ENCODE results near the gene MYCBPAP.

Gene MYCBPAP

DNA sequence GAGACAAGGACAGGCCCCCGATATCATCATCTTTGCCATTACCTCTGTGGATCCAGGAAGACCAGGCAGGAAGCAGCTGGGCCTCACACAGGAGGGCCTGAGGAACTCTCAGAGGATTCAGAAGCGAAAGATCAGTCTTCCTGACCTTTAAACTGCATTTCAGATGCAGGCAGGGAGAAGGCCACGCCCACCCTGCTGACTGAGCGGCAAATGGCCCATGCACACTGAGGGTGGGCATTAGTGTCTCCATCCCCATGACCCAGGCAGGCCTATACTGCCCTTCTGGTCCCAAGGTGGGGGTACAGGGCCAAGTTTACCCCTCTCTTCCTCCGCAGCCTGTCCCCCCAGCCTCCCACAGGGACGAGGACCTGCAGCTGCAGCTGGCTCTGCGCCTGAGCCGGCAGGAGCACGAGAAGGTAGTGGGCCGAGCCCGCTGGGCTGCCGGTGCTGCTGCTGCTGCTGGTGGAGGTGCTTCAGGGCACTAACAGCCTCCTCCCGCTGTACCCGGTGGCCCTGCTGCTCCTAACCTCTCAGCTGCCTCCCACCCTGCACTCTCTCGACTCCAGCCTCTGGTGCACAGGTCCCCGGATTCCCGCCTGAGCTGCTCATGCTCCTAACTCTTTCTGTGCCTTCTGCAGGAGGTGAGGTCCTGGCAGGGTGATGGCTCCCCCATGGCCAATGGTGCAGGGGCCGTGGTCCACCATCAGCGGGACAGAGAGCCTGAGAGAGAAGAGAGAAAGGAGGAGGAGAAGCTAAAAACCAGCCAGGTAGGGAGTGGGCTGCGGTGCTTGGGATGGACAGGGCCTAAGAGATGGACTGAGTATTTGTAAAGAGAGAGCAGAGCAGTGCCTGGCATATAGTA lies 30.5 kb downstream of the MYCBPAP start:
- no peaks in the 10 kb centered on the region for H3K9me3 ChIP-seq (ENCODE audit: control insufficient read depth, insufficient read depth, low read length)
- no peak overlapping the region for H3K9ac ChIP-seq (ENCODE audit: low read depth, low read length)
- no peaks in the 10 kb centered on the region for H3K36me3 ChIP-seq (ENCODE audit: insufficient read depth, low read length)
- H3K4me1 ChIP-seq (ENCODE audit: insufficient read depth, low read length) = peaks cover 37% of the 10 kb centered on the region

DNA sequence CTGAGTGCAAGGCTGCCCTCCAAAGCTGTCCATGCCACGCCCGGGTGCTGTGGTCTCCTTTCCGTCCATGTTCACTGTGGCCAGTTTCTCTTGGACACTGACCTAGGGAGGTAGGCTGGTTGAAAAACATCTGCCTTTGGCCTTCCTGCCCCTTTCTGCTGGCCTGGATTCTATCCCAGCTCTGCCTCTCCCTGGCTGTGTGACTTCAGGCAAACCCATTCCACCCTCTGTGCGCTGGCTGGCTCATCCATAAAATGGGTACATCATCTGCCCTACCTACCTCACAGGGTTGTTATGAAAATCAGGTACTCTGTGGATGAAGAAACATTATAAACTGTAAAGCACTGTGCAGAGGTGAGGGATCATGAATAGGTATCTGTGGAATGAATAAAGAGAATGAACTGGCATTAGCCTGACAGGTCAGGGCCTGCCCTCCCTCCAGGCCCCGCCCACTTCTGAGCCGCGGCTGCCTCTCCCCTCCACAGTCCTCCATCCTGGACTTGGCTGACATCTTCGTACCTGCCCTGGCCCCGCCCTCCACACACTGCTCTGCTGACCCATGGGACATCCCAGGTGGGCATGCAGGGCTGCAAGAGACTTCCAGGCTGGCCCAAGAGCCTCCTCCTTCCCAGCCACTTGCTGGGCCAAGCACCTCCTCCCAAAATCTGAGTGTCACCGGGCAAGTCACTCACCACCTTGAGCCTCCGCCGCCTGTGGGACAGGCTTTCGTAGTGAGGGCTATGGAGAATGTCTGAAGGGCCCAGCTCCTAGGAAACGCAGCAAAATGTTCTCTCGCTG lies 31.7 kb downstream of the MYCBPAP start:
- Histone ChIP-seq H3K36me3 (ENCODE audit: insufficient read depth, low read length) (no peaks in the 10 kb centered on the region), H3K9me3 (ENCODE audit: control insufficient read depth, insufficient read depth, low read length) (no peaks in the 10 kb centered on the region), H3K9ac (ENCODE audit: low read depth, low read length) (no peak overlapping the region), H3K4me1 (ENCODE audit: insufficient read depth, low read length) (peaks cover 30% of the 10 kb centered on the region)

DNA sequence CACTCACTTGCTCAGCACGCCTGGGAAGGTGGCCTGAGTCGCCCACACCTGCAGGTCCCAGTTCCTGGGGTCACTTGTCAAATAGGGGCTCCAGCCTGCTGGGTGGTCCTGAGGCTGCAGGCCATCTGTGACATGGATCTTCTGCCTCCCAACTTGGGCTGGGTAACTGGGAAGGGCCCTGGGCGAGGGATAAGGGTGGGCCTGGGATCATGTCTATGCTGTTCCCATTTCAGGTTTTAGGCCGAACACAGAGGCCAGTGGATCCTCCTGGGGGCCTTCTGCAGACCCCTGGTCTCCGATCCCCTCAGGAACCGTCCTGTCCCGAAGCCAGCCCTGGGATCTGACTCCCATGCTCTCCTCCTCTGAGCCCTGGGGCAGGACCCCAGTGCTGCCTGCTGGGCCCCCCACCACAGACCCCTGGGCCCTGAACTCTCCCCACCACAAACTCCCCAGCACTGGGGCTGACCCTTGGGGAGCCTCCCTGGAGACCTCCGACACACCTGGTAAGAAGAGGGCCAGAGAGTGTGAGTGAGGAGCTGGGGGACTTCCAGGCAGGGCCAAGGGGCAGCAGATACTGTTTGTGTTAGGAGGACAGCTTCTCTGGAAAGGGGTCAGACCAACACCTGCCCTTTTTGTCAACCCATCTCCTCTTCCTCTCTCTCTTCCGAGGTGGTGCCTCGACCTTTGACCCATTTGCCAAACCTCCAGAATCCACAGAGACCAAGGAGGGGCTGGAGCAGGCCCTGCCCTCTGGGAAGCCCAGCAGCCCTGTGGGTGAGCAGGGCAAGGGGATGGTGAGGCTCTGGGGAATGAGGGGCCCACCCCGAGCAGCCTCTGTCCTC lies 32.5 kb downstream of the MYCBPAP start:
- Histone ChIP-seq H3K36me3 (ENCODE audit: insufficient read depth, low read length) (no peaks in the 10 kb centered on the region), H3K9me3 (ENCODE audit: control insufficient read depth, insufficient read depth, low read length) (no peaks in the 10 kb centered on the region), H3K4me1 (ENCODE audit: insufficient read depth, low read length) (peaks cover 30% of the 10 kb centered on the region), H3K9ac (ENCODE audit: low read depth, low read length) (peak overlapping the region; percentile 78; the same call in 1 of the 2 replicates)

DNA sequence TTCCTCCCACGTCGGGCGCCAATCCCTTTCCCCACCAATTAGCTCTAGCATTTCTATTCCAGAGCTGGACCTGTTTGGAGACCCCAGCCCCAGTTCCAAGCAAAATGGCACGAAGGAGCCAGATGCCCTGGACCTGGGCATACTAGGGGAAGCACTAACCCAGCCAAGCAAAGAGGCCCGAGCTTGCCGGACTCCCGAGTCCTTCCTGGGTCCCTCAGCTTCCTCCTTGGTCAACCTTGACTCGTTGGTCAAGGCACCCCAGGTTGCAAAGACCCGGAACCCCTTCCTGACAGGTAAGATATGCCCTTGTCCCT lies 33.1 kb downstream of the MYCBPAP start:
- H3K36me3 ChIP-seq (ENCODE audit: insufficient read depth, low read length) = no peaks in the 10 kb centered on the region
- H3K4me1 ChIP-seq (ENCODE audit: insufficient read depth, low read length) = peaks cover 30% of the 10 kb centered on the region
- peak overlapping the region; percentile 78 for H3K9ac ChIP-seq (ENCODE audit: low read depth, low read length)
- no peaks in the 10 kb centered on the region for H3K9me3 ChIP-seq (ENCODE audit: control insufficient read depth, insufficient read depth, low read length)

DNA sequence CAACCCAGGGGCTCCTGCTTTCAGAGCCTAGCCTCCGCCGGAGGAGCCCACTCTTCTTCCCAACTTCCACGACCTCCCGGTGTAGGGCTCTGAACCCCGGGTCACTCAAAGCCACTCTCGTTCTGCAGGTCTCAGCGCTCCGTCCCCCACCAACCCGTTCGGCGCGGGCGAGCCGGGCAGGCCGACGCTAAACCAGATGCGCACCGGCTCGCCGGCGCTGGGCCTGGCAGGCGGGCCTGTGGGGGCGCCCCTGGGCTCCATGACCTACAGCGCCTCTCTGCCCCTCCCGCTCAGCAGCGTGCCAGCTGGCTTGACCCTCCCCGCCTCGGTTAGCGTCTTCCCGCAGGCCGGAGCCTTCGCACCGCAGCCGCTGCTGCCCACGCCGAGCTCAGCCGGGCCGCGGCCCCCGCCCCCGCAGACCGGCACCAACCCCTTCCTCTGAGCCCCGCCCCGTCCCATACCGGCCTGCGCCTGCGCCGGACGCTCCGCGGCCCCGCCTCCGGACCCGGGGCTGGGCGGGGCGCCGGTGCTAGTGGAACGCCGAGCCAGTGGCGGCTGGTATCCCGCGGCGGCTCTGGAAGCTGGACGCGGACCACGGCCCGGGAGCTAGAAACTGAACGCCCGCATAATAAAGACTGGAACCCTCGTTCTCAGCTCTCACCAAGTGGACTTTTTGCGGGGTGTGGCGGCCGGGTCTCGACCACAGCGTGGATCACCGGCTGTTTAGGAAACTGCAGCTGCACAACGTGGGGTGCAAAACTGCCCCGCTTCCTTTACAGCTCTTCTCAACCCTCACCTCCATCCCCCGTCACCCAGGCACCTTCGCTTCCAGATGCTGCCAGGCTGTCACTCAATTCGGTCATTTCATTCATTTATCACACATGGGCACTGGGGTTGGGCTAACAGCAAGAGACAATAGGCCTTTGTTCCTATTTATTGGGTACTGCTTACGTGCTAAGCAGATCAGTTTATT lies 33.8 kb downstream of the MYCBPAP start:
- no peaks in the 10 kb centered on the region for H3K36me3 ChIP-seq (ENCODE audit: insufficient read depth, low read length)
- H3K9me3 ChIP-seq (ENCODE audit: control insufficient read depth, insufficient read depth, low read length) = no peaks in the 10 kb centered on the region
- peak overlapping the region; percentile 78 for H3K9ac ChIP-seq (ENCODE audit: low read depth, low read length)
- H3K4me1 ChIP-seq (ENCODE audit: insufficient read depth, low read length) = peaks cover 30% of the 10 kb centered on the region

DNA sequence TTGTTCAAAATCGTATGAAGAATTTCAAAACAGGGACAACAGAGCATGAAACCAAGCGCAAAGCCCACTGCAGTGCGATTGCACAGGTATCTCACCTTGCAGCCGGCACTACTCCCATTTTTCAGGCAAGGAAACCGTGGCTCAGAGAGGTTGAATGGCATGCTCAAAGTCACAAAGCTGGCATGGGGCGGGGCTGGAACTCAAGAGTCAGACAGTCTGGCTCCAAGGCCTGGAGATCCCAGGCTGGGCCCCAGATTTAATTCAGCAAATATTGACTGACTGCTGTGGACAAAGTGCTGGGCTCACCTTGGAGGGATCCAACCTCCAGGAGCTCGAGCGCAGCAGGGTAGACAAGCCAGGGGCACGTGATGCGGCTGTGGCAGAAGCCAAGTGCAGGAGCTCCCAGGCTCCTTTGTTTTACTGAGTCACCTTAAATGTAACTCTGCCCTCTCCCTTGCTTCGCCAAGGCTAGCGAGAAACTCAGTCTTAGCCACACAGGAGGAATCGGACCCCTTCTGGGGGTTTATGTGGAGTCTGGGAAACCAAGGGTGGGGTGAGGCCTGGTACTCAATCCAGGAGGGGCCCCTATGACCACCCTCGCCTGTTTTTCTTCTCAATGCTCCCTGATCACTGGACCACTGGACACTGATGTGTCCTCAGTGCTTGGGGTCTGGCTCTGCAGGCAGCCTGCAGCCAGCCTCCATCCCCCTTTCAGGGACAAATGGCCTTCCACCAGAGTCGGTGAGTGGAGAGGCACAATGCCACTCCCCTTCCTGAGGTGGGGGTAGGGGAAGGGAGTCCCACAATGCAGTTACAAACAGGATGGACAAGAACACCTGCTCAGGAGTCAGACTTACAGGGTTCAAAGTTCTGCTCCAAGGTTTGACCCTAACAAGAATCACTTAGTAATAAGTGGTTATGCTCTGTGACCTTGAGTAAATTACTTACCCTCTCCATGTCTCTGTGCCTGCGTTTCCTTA lies 34.8 kb downstream of the MYCBPAP start:
- peak overlapping the region; percentile 78; the same call in 1 of the 2 replicates for H3K9ac ChIP-seq (ENCODE audit: low read depth, low read length)

DNA sequence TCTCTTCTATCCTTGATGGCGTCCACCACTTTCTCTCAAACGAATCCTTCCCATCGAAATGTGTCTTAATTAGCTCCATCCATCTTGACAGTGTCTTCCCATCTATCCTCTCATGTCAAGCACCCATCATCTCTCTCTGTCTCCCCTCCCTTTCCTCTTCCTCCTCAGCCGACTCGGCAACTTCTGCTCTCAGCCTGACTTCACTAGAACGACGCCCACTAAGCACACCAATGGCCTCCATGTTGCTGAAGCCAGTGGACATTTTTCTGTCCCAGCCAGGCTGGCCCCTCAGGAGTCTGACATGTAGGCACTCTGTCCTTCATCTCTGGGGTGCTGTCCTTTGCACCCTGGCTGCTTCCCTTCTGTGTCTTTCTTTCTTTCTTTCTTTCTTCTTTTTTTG lies 36.3 kb downstream of the MYCBPAP start:
- H3K9me3 ChIP-seq (ENCODE audit: control insufficient read depth, insufficient read depth, low read length) = no peaks in the 10 kb centered on the region
- H3K36me3 ChIP-seq (ENCODE audit: insufficient read depth, low read length) = no peaks in the 10 kb centered on the region
- no peak overlapping the region for H3K9ac ChIP-seq (ENCODE audit: low read depth, low read length)
- H3K4me1 ChIP-seq (ENCODE audit: insufficient read depth, low read length) = peaks cover 24% of the 10 kb centered on the region

More for the DNA sequence above, 34.8 kb downstream of the MYCBPAP start:
- no peaks in the 10 kb centered on the region for H3K36me3 ChIP-seq (ENCODE audit: insufficient read depth, low read length)
- H3K4me1 ChIP-seq (ENCODE audit: insufficient read depth, low read length) = peaks cover 34% of the 10 kb centered on the region
- no peaks in the 10 kb centered on the region for H3K9me3 ChIP-seq (ENCODE audit: control insufficient read depth, insufficient read depth, low read length)

DNA sequence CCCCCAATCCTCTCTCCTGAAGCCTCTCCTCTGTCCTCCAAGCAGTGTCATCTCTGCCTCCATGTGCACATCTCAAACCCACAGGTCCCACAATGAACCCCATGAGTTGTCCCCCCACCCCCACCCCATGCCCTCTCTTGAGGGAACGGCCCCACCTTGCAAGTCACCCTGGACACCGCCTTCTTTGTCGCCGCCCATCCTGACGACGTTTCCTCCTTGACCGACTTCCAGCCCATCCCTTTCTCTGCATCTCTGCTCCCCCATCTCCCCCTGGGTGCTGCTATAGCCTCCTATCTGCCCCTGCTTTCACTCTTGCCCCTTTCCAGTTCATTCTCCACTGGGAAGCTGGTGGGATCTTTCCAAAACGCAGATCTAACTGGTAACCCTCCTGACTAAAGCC lies 37.1 kb downstream of the MYCBPAP start:
- Histone ChIP-seq H3K9me3 (ENCODE audit: control insufficient read depth, insufficient read depth, low read length) (no peaks in the 10 kb centered on the region), H3K36me3 (ENCODE audit: insufficient read depth, low read length) (no peaks in the 10 kb centered on the region), H3K9ac (ENCODE audit: low read depth, low read length) (no peak overlapping the region), H3K4me1 (ENCODE audit: insufficient read depth, low read length) (peaks cover 16% of the 10 kb centered on the region)

DNA sequence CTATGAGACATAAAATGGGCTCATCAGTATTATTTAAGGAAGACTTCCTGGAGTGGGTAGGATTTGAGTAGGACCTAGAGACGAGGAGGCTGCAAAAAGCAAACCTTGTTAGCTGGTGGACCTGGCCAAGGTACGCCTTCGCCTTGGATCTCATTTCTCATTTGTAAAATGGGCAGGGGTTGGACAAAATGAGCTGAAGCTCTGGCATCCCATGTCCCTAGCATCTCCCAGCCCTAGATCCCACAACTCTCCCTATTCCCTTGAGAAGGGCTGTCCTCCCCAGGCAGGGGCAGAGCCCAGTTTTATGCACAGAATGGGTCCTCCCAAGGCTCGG lies 38.4 kb downstream of the MYCBPAP start:
- no peak overlapping the region; the same call in 1 of the 2 replicates for H3K9ac ChIP-seq (ENCODE audit: low read depth, low read length)

DNA sequence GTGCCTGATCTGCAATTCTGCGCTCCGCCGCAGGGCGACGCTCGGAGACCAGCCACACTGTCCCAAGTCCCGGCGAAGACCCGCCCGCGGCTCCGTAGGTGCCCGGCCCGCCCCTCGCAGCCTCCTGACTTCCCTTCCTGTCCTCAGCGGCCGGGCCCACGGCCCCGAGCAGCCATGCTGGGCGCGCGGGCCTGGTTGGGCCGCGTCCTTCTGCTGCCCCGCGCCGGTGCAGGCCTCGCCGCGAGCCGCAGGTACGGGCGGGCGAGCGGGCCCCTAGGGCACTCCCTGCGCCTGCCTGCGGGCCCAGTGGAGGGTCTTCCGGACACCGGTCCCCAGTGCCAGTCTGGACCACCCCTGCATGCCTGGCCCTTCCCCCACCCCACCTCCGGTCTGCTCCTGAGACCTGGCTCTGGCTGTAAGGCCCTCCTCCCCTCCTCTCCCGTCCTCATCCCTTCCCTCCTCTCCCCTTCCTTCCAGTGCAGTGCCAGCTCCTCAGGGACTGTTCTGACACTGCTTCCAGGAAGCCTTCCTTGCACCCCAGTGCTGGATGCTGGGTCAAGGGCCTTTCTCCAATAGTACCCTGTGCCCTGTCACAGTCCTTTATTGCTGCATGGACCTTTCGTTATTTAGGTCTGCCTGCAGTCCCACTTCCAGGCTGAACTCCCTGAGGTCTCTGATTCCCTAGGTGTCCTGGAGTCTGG lies 38.9 kb downstream of the MYCBPAP start, which contains the start of gene SPATA20:
TSS of gene SPATA20 (plus strand) at position 140 of the 701 bp plus-strand sequence. CDS start at position 175, 35 bp downstream.
- no peaks in the 10 kb centered on the region for H3K36me3 ChIP-seq (ENCODE audit: insufficient read depth, low read length)
- peaks cover 8% of the 10 kb centered on the region; the same call in 1 of the 2 replicates for H3K4me1 ChIP-seq (ENCODE audit: insufficient read depth, low read length)
- peak within 1 kb of the TSS; percentile 72 for H3K9ac ChIP-seq (ENCODE audit: low read depth, low read length)
- H3K9me3 ChIP-seq (ENCODE audit: control insufficient read depth, insufficient read depth, low read length) = no peaks in the 10 kb centered on the region

More for the DNA sequence above, 38.4 kb downstream of the MYCBPAP start:
- H3K36me3 ChIP-seq (ENCODE audit: insufficient read depth, low read length) = no peaks in the 10 kb centered on the region
- peaks cover 8% of the 10 kb centered on the region; the same call in 1 of the 2 replicates for H3K4me1 ChIP-seq (ENCODE audit: insufficient read depth, low read length)
- no peaks in the 10 kb centered on the region for H3K9me3 ChIP-seq (ENCODE audit: control insufficient read depth, insufficient read depth, low read length)

DNA sequence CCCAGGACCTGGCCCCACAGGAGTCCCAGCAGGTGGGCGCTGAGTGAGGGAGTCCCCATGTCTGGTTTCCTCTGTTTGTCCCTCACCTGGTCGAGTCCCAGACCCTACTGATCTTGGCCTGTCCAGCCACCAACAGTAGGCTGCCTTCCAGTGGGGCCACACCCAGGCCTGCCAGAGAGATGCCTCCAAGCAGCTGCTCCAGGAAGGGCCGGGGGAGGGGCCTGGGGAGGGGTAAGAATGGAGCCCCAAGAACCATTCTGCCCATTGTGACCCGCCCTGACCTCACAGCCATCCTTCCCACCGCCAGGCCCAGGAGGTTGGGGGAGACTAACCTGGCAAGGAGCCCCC lies 39.5 kb downstream of the MYCBPAP start:
- no peaks in the 10 kb centered on the region for H3K9me3 ChIP-seq (ENCODE audit: control insufficient read depth, insufficient read depth, low read length)
- peaks cover 6% of the 10 kb centered on the region; the same call in 1 of the 2 replicates for H3K4me1 ChIP-seq (ENCODE audit: insufficient read depth, low read length)
- peak overlapping the region; percentile 72 for H3K9ac ChIP-seq (ENCODE audit: low read depth, low read length)
- no peaks in the 10 kb centered on the region for H3K36me3 ChIP-seq (ENCODE audit: insufficient read depth, low read length)

DNA sequence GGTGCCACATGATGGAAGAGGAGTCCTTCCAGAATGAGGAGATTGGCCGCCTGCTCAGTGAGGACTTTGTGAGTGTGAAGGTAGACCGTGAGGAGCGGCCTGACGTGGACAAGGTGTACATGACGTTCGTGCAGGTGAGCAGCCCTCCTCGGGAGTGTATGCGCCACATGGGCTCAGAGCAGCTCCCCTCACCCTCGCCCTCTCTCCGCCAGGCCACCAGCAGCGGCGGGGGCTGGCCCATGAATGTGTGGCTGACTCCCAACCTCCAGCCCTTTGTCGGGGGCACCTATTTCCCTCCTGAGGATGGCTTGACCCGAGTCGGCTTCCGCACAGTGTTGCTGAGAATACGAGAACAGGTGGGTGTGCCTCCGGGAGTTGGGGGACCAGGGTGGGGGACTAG lies 40.6 kb downstream of the MYCBPAP start:
- H3K4me1 ChIP-seq (ENCODE audit: insufficient read depth, low read length) = peaks cover 5% of the 10 kb centered on the region; the same call in 1 of the 2 replicates
- no peaks in the 10 kb centered on the region for H3K36me3 ChIP-seq (ENCODE audit: insufficient read depth, low read length)
- H3K9me3 ChIP-seq (ENCODE audit: control insufficient read depth, insufficient read depth, low read length) = no peaks in the 10 kb centered on the region
- H3K9ac ChIP-seq (ENCODE audit: low read depth, low read length) = no peak overlapping the region
